ENCODE results near the gene ATXN1.
"Not testable (repeated sequence)": the region's sequence is repeated elsewhere in the genome, so short reads cannot be mapped to it uniquely, and the experiment has no call there.

ATXN1 gene

DNA sequence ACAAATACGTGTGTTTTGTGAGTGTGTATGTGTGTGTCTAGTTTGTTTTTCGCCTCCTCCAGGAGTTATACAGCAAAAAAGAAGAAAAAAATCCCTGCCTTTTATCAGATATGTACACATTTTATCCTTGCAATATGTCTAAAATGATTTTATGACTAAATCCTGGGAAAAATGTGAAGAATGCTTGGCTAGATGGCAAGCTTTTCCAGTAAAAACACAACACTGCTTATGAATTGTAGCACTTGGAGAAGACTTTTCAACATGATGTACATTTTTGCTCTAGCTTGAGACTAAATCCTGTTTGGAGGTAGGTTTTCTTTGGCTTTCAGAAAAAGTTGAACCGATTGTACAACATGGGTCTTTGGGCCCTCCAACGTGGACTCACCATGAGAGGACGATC, 362.7 kb downstream of the ATXN1 start:
- DNase-seq = no peak

GRCh38 chr6:16397623-16398022, 363.6 kb downstream of the ATXN1 start:
- DNase-seq = no peak

GRCh38 chr6:16396497-16397319, 364.6 kb downstream of the ATXN1 start:
- no peak for DNase-seq

DNA sequence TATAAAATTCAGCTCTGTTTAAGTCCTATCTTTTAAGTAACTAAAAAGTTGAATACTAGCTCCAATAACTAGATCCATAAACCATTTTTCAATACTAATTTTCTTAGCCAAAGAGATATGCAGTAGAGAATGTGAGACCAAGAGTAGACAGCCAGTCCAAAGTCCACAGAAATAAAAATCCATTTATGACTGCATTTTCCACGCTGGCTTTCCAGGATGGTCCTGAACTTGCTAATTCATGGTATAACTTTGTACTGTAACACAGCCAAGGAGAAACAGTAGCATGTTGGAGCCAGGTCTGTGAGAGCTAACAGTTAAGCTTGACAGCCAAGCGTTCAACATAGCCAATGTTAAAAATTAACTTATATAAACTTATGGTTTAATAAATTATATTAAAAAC, 366.6 kb downstream of the ATXN1 start:
- DNase-seq = no peak

- no peak for DNase-seq
Observed at GRCh38 chr6:16393326-16393725, 367.9 kb downstream of the ATXN1 start.

GRCh38 chr6:16392010-16392409, 369.2 kb downstream of the ATXN1 start:
- DNase-seq = no peak

GRCh38 chr6:16391451-16391912, 369.8 kb downstream of the ATXN1 start:
- DNase-seq = no peak

- DNase-seq = not testable (repeated sequence)
Observed at GRCh38 chr6:16390909-16391450, 370.3 kb downstream of the ATXN1 start.

GRCh38 chr6:16389642-16390041, 371.6 kb downstream of the ATXN1 start:
- DNase-seq = no peak

DNA sequence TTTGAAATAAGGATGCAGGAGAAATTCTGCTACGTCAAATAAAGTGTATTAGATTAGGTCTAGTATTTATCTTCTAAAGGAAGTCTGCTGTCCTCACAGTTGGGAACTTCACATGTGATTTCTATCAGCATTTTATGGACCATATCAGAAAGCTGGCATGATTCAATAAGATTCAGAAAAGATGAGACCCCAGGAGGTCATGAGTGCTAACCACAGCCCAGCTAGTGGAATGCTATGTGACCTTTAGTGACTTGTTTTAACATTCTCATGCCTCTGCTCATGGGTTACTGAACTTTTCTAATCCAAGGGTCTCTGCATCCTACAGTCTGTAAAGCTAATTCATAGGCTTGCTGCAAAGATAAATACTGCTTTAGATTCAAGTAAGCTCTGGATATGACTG, 372.8 kb downstream of the ATXN1 start:
- no peak for DNase-seq

DNA sequence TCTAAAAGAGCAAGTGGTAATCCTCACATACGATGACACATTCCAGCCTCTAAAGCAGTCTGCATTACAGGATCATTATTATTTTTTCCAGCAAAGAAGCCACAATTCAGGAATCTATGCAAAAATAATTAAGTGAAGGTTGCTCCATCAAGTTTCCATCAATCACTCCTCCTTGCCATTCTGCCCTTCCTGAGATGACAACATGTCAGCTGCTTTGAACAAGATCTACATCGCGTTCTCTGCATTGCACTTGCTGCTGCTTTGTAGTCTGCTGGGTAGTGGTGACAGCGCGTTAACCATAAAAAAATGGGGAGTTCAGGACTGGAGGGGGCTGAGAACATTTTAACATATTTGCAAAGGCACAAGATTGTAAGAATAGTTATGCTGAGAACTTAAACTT, 375.2 kb downstream of the ATXN1 start:
- DNase-seq = no peak

DNA sequence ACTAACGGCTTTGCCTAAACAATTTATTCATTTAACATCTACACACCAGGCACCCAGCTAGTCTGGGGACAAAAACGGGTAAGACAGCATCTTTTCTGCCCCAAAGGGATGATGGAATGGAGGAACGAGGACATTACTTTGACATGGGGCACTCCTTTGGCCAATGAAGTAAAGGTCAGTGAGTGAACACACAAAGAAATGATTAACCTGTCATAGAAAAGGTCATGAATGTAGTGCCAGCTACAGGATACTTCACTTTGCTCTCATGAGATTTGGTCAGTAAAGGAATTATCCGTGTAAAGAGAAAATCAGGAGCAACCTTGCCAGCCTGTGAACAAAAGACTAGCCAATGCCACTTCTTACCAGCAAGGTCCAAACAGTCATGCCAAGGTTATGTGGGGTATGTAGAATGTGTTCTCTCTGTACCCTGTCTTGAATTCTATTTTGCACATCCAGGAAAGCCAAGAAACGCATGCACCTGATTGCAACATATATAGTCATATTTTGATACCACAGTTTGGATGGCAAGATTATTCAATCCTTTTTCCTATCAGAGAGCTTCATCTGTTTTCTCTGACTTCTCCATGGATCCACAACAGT, 377.6 kb downstream of the ATXN1 start:
- no peak for DNase-seq

DNA sequence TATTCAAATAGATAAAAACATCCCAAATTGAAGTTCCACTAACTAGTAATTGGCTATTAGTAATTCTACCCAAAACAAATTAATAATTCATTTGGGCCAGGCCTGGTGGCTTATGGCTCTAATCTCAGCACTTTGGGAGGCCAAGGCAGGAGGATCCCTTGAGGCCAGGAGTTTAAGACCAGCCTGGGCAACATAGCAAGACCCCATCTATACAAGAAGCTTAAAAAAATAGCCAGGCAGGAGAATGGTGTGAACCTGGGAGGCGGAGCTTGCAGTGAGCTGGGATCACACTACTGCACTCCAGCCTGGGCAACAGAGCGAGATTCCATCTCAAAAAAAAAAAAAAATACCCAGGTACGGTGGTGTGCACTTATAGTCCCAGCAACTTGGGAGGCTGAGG, 379.3 kb downstream of the ATXN1 start:
- not testable (repeated sequence) for DNase-seq

DNA sequence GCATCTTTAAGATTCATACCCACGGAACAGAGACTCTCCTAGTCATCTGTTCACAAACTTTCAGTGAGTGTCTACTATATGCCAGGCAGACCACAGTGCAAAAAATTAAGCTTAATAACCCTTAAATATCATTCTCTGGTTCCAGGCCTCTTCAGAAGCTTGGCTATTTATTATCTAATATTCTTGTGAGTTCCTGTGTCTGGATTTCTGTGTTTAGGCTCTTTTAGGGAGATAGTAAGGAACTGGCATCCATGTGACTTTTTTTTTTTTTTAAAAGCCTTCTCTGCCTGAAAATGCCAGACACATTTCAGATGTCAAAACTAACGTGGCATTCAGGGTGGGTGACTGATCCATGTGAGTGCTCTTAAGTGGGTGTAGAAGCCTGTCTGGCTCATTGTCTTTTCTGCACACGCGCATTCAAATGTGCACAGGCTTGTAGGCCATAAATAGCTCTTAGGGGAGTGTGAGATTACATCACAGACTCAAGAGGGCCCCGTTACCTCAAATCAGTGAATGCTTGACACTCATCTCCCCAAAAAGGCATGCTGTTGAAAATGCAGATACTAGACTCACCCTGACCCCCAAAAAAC, 380.9 kb downstream of the ATXN1 start:
- DNase-seq = no peak

- not testable (repeated sequence) for DNase-seq
Observed at GRCh38 chr6:16378360-16378759, 382.9 kb downstream of the ATXN1 start.

DNA sequence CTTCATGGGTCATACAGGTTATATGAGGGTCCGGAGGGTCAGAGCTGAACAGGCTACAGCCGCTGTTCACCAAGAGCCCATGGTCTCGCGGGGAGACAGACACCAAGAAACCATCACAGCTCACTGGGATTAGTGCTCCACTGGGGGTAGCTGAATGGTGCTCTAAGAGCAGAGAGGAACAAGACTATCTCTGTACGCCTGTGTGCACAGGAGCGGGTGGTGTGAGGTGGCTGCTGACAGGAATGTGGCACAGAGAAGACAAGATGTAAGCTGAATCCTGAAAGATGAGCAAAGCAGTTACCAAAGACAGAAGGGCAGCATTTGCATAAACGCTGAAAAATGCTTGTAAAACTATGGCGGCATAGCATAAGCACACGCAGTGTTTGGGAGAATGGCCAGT, 383.8 kb downstream of the ATXN1 start:
- no peak for DNase-seq

GRCh38 chr6:16375843-16376242, 385.4 kb downstream of the ATXN1 start:
- no peak for DNase-seq

DNA sequence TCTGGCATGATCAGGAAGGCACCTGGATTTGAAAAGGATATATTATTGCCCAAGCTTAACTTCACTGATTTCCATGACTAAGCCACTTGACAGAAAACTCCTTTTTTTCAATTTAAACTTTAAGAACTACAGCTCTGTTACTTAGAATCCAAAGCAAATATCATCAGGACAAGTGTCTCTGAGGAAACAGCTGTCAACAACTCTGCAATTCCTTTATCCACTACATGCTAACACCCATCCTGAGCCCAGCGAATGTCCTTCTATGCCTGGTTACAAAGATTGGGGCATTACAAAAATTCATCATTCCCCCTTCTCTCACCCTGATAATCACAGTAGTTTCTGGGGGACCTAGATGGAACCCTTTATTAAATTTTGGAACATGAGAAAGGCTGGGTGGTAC, 386.1 kb downstream of the ATXN1 start:
- DNase-seq = no peak

DNA sequence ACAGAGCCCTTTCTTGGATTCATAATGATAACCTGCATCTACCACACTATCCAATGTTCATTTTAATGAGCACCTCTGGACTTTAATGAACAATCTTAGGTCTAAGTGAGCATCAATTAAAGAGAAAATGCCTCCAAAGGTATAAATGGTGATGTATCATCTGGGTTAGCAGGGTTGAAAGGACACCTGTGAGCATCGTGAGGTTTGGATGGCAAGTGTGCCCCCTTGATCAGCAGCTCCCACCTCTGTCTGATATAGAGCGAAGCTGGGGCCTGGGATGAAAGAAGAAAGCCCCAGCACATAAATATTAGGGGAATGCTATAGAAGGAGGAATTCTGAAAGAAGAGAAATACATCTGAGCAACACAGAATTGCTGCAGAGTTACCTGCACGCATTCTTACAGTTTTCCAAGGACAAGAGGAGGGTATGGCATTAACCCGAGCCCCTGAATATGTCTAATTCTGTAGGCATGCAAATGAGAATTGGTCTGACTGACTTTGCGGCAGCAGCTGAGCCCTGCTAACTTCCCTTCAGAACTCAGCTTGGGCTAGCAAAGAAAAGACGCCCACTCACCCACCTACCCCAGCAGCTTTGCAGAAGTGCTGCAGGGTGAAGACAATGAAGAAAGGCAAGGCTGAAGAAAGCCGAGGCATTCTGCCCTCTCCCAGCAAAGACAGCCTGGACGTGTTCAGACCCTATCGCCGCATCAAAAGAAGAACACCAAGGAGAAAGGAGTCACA, 386.6 kb downstream of the ATXN1 start:
- DNase-seq = no peak

- no peak for DNase-seq
Observed at GRCh38 chr6:16374016-16374415, 387.2 kb downstream of the ATXN1 start.

DNA sequence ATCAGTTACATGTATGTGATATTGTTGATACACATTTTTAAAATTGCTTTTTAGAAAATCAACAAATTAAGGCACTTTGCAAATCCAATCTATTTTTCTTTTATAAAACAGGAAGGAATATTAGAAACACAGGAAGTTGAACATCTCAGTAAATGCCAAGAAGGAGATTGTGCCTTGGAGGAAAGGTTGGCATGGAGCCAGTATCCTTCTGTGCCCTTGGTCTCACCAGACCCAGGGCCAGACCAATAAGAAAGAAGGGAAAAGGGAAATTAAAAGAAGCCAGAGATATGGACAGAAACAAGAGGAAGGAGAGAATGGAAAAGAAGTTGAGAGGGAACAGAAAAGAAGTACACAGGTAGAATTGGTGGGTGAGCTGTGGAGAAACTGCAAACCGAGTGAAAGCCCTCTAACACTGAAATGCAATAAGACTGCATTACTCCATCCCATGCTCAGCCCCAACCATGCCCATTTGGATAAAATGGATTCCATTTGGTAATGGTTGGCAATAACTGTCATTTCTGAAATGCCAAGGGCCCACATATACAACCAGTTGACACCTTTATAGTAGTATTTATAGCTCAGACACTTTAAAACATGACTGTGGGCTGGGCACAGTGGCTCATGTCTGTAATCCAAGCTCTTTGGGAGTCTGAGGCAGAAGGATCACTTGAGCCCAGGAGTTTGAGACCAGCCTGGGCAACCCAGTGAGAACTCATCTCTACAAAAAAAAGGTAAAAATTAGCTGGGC, 389.1 kb downstream of the ATXN1 start:
- DNase-seq = no peak

DNA sequence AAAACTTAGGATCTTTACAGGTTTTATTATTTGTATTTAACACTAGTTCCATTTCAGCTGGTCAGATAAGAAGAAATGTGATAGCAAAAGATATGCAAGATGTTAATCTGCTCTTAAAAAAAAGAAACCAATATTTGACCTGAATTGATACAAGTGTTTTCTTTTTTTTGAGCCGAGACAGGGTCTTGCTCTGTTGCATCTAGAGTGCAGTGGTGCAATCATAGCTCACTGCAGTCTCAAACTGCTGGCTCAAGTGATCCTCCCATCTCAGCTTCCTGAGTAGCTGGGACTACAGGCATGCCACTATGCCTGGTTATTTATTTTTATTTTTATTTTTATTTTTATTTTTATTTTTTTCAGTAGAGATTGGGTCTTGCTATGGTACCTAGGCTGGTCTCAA, 389.9 kb downstream of the ATXN1 start:
- no peak for DNase-seq
